HG03060 (cell line): ENCODE data around the gene MSH5.

Source experiments
- ATAC-seq: cut with Tn5 transposase; IDR thresholded peaks from one replicate; pipeline ENCODE4 v1.9.1; 2021; ENCODE audit warnings: low read depth, moderate number of reproducible peaks; ENCODE audit not compliant: unreplicated experiment

MSH5 gene

DNA sequence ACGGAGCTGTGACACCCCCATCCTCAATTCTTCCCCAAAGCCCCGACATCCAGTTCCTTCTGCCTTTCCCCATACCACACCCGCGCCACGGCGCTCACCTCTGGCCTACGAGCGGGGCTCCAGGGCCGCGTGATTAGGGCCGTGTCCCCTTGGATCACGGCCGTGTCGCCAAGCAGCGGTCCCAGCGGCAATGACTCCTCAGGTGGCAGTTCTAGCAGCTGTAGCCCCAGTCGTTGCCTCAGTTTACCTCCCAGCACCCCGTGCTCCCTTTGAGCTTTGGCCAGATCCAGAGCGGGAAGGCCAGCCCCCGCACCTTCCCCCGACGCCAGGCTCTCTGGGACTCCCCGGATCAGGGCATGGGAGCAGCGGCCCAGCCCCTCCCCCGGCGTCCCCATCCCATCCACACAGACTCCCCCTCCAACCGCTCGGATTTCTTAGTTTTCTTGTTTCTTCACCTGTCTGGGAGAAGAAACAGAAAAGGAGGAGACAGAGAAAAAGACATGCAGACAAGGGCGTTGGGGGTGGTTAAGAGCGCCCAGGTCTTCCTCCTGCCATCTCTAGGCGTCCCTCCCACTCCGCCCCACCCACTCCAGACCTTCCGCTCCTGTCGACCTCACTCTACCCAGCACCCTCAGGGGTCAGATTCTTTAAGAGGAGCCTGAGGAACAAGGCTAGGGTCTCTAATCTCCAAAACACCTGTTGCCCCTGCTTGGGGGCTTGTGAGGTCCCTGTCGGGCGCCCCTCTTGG is 10.9 kb upstream of the MSH5 start, which contains the start of gene DDAH2:
DDAH2 (minus strand) TSS at position 533 of the 748 bp plus-strand sequence; CDS start at position 395, 138 bp downstream.
- no peak for ATAC-seq

DNA sequence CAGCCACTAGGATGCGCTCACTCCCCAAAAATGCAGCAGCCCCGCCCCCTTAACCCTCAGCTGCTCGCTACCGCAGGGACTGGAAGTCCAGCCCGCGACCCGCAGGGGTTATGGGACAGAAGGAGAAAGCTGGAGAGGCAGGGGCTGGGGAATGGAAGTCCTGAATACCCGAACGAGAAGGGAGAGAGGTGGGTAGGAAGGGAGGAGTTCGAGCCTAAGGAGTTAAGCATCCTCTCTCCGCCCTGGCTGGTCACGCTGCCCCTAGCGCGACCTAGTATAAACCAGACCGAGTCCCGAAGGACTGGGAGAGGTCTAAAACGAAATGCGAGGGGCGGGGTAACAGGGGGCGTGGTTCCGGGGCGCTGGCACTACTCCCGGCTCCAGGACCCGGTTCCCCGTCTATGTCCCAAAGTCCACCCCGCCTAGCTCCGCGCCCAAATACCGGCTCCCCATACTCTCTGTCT is 10.3 kb upstream of the MSH5 start:
- ATAC-seq: no peak

DNA sequence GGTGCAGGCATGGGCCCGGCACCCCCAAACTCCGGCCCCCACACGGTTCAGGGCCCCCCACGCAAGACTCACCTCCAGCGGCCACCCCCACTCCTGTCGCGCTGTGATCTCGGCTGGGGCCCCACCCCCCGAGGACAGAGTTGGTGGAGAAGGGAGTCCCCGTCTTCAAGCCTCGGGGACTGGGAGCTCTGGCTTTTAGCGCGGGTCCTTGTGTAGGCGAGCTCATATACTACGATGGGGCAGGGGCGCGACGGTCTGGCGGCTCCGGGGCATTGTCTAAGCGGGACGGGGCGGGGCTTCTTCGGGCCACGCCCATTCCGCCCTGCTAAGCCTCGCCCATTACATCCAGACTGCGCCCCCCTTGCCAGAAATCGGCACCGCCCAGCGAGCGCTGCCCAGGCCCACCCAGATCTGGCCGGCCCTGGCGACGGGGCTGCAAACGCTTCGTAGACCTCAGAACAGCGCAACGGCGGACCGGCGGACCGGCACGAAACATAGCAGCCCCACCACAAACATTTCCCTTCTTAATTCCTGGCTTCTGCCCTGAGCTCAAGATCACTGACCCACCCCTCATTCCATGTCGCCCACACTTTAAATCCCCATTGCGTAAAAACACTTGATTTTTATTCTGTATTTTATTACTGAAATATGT is 9.7 kb upstream of the MSH5 start:
- ATAC-seq: no peak

DNA sequence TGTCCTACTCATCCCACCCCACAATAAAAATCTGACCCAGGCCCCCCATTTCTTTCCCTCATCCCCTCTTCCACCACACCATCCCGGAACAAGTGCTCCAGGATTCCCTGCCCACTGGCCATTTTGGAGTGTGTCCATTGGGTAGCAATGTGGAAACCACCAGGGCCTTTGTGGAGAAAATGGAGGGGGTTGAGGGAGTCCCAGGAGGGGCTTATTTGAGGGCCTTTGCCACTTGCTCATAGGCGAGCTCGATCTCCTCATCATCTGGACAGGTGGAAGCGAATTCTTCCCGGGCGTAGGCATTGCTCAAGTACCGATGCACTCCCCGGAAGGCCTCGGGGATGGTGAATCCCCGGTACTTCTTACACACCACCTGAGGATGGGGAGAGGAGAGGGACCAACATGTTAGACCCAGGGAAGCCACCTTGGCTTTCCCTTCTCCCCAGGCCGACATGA is 9.1 kb upstream of the MSH5 start:
- no peak for ATAC-seq

DNA sequence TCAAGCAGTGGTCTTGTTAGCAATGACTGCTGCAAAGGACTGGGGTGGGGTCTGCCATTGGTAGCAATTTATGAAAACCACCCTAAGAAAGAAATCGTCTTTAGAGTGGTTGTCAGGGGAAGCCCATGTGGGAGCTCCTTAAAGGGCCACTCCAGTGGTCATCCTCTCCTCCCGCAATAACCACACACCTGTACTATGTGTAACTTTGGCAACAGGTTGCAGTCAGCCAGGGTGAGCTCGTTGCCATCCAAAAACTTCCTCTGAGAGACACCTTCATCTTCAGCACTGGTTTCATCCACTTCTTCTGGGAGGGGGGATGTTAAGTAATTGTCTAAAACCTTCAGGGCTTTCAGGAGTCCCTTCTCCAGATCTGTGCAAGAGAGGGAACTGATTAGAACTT is 7.8 kb upstream of the MSH5 start:
- no peak for ATAC-seq

DNA sequence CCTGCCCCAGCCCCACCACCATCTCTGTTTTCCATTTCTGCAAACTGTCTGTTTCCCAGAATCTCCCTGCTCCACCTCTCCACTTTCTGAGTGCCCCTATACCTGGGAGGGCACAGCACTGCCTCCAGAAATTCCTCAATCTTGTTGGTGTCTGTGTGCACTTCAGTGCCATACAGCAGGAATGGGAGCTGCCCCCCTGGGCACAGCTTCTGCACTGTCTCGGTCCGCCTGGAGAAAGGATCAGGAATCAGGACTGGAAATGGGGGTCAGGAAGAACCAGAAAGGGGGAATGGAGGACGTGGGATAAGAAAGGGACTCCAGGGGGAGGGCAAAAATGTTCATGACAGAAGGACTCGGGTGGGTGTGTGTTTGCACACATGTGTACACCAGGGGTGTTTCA is 6.1 kb upstream of the MSH5 start:
- no peak for ATAC-seq

DNA sequence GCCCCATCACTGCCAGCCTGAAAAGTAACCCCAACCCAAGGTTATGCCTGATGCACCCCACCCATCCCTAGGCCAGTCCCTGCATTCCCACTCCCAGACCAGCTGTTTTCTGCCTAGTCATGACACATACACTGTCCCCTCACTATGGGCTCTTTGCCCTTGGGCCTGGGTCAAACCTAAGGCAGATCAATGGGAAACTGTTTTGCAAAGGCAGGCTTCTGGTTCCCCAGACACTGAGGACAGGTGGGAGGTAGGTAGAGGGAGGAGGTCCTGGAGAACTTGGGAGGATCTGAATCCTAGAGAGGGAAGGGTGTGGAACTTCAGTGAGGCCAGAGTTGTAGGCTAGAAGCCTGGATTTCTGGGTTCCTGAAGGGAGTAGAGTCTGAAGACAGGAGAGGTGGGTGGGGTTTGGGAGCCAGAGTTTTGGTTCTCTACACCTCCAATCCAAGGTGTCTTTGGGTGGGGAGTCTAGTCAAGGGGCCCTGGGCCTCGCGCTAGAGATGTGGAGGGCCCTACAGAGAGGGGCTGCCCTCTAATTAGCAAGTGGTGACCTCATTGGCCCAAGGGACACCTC is 5.5 kb upstream of the MSH5 start:
- ATAC-seq: no peak

DNA sequence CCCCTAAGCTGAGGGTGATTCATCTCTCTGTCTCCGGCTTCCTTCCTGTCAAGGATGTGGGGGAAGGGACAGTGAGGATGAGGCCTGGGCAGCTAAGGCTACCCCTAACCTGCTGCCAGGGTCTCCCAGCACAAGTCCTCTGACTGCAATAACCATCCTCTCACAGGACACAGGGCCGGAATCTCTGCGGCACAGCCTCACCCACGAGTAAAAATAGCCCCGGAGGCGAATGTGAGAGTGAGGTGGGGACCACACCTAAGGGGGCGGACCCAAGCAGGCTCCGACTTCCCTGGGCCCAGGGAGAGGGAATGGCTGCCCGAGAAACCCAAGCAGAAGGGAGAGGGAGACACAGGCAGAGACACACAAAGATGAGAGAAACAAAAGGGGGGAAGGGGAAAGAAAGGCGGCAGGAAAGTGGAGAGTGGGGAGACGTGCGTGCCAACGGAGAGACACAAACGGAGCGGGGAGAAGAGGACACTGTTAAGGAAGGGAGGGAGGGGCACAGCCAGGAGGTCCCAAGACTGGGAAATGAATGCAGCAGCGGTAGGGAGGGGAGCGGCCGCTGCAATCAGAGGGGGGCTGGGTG is 4.9 kb upstream of the MSH5 start:
- ATAC-seq: no peak

DNA sequence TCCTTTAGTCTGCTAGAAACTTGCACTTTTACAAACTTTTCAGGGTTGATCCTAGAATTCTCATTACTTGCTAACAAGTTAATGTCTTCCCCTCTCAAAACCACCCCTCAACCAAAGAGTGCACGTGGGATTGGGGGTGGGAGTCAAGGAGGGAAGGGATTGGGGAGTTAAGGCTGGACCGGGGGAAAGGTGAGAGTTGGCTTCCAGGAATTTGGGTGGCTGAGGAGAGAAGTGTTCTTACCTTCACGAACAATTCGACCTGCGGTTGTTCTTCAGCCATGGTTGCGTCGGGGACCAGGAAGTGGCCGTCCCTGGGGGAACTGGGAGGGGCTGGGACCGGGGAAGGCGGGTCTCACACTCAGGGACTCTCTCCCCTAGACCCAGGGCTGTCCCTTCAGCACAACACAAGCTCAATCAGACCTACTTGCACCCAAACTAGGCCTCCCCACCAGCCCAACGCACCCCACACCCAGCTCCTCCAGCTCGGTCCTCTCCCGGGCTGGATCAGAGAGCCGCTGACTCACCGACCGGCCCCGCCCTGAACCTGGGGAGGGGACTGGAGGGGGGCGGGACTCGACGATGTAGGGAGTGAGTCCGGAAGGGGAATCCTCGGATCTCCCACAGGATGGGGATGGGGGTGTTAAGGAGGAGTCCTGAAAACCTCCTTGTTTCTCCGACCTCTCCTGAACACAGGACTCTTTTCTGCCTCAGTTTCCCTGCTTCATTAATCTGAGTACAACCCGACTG is 3.6 kb upstream of the MSH5 start, which contains the start of gene CLIC1:
CLIC1 (minus strand) TSS at position 510 of the 747 bp plus-strand sequence; CDS start at position 280, 230 bp downstream.
- ATAC-seq: no peak

DNA sequence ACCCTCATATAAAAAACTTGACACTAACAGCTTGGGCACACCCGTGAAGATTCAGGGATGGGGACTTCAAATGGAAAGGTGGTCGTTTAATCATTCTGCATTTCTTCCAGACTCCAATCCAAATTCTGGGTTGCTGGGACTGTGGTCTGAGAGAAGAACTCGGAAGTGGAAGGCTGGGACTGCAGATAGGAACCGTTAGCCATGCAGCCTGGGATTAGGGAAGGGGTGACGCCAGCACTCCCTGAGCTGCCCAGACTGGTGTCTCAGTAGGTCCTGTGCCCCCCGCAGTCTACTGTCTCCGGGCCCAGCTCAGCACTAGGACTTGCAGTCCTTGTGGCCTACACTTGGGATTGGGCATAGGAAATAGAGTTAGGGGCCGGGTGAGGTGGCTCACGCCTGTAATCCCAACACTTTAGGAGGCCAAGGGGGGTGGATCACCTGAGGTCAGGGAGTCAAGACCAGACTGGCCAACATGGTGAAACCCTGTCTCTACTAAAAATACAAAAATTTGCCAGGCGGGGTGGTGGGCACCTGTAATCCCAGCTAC is 3.0 kb upstream of the MSH5 start:
- ATAC-seq: no peak

DNA sequence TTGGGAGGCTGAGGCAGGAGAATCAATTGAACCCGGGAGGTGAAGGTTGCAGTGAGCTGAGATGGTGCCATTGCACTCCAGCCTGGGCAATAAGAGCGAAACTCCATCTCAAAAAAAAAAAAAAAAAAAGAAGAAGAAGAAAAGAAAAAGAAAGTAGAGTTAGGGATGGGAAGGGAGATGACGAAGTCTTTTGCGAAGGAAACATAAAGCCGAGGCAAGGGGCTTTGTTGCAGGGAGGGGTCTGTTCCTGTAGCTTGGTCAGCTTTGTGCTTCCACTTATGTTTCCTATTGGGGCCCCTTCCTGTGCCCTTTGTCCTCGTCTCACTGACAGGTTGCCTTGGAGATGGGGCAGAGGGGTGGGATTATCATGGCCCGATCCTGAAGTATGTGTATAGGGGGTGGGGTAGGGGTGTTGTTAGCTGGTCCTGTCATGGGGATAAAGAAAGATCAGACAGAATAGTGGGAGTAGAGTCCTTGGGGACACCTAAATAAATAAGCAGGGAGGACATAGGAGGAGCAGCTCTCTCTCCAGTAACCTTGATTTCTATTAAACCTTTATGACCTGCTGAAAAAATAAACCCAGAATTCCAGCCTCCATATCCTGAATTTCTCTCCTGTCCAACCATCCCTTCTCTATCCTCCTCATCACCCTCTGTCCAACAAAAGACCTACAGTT is 2.4 kb upstream of the MSH5 start:
- ATAC-seq: no peak

DNA sequence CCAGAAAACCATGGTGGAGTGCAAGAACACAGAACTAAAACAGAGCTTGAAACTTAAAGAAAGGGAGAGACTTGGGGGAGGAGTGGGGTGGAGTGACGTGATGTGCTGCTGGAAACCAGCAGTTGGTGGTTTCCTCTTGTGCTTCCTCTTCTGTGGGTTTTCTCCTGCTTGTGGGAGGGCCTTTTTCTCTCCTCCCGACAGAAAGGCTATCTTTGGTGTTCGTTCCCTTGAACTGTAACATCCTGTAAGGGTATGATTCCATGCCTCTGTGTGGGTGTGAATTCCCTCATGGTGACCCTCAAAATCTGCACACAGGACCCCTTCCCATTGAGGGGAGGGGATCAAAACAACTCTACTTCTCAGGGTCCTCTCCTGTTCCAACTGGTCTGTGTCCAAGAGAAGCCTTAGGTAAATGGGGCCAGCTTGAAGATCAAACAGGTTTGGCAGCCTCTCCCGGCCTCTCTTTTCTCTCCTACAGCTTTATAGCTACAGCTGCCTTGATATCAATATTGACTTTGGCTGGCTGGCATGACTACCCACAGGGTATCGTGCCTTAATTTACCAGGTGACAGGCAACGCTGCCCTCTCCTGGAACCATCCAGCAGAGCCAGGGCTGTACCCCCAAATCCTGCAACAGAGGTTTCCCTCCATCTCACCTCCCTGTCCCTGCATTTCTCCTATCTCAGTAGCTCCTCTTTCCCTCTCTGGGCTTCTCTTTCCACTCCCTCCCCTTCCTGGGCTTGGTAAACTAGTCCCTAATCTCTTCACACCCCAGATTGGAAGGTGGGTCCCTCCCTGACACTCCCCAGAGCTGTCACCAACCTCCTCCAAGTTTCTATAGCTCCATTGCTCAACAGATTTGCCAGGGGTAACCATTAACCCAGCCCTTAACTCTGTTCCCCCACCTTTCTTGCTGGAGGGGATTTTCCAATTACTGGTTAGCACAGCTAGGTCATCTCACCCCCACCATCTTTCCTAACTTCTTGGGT is 1.5 kb upstream of the MSH5 start:
- no peak for ATAC-seq

DNA sequence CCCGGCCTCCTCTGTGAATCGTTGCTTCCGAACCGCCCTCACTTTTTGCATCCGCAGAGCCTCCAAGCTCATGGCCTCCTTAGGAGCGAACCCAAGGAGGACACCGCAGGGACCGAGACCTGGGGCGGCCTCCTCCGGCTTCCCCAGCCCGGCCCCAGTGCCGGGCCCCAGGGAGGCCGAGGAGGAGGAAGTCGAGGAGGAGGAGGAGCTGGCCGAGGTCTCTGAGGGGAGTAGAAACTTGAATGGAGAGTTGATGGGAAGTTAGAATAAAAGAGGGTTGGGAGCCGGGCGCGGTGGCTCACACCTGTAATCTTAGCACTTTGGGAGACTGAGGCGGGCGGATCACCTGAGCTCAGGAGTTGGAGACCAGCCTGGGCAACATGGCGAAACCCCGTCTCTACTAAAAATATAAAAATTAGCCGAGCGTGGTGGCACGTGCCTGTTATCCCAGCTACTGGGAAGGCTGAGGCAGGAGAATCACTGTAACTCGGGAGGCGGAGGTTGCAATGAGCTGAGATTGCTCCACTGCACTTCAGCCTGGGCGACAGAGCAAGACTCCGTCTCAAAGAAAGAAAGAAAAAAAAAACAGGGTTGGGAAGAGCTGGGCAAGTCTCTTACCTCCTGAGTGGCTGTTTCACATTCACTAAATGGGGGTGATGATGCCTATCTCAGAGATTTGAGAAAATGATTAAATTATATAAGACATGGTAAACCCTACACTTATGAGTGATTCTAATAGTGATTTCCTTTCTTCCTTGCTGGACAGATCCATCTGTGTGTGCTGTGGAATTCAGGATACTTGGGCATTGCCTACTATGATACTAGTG is 805 bp downstream of the MSH5 start:
- no peak for ATAC-seq

DNA sequence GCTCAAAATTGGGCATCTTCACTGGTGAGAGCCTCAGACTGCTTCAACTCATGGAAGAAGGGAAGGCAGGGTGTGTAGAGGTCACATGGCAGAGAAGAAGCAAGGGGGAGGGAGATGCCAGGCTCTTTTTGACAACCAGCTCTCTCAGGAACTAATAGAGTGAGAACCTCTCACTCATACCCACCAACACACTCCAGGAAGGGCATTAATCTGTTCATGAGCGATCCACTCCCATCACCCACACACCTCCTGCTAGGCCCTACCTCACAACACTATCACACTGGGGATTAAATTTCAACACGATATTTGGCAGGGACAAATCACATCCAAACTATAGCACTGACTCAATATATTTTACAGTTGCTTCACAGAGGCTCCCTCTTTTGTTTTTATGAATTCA is 2.0 kb downstream of the MSH5 start:
- no peak for ATAC-seq

DNA sequence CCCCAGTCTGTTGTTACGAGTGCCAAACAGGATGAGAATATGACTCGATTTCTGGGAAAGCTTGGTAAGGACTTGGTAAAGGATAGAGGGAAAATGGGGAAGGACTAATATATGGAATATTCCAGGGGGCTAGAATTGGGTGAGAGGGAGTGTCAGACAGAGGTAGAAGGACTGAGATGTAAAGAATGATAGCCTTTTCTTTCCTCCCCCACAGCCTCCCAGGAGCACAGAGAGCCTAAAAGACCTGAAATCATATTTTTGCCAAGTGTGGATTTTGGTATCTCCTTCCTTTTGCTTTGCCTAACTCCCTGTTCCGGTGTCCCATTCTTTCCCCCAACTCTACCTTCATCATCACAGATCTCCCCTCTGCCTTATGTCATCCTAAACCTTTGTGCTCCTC is 3.1 kb downstream of the MSH5 start:
- no peak for ATAC-seq

DNA sequence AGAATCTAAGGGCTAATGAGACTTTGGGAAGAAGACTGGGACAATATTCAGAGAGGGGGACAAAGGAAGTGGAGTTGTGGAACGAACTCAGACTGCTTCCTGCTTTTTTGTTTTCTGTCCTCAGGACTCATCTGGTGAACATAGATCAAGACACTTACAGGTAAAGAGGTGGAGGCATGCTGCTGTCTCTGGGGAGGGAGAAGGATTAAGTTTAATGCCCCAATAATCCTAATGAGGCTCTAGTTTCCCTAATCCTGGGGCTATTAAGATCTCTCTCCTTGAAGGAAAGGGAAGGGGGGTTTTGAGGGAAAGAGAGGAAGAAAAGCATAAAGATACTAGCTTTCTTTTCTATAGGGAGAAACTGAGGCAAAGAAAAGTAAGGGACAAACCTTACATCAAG is 4.6 kb downstream of the MSH5 start:
- ATAC-seq: no peak

DNA sequence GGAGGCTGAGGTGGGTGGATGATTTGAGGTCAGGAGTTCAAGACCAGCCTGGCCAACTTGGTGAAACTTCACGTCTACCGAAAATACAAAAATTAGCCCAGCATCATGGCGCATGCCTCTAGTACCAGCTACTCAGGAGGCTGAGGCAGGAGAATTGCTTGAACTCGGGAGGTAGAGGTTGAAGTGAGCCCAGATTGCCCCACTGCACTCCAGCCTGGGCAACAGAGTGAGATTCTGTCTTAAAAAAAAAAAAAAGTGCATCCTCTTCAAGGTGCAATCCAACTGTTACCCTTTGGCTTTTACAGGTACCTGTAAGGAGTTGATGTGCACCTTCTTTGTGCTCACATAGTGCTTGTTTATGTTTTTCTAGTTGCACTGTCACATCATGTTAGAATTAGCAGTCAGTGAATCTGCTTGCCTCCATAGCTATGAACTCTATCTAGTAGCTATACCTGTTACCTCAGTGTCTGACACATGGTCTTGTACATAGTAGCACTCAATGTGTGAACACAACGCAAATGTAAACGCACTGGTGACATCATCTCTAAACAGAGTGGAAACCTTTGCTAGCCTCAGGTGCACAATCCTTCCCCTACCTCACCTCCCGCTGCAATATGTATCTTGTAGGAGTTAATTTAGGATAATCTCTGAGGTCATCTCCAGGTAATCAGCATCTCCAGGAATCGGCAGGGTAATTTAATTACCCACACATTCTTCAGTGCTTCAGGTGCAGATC is 9.7 kb downstream of the MSH5 start:
- no peak for ATAC-seq
